ES-I3 (cell line): ENCODE measurements around the gene PDXP.
A peak's percentile ranks its signal among the peaks of the same experiment; 100 is the strongest.

Experiments
- H3K36me3 ChIP-seq: 2 replicates; pipeline ENCODE4 v1.6.1; 2013; ENCODE audit warnings: mild to moderate bottlenecking, low read length, control low read depth, moderate library complexity; ENCODE audit not compliant: insufficient read depth
- H3K4me1 ChIP-seq: 2 replicates; pipeline ENCODE4 v1.6.1; 2013; ENCODE audit warnings: mild to moderate bottlenecking, control low read depth, low read length; ENCODE audit not compliant: insufficient read depth
- H3K9ac ChIP-seq: 2 replicates; pipeline ENCODE4 v1.6.1; 2013; ENCODE audit warnings: low read depth, mild to moderate bottlenecking, low read length, moderate library complexity
- H3K9me3 ChIP-seq: 2 replicates; pipeline ENCODE4 v1.6.1; 2013; ENCODE audit warnings: mild to moderate bottlenecking, low read length, moderate library complexity; ENCODE audit not compliant: control insufficient read depth, insufficient read depth

The PDXP gene

DNA sequence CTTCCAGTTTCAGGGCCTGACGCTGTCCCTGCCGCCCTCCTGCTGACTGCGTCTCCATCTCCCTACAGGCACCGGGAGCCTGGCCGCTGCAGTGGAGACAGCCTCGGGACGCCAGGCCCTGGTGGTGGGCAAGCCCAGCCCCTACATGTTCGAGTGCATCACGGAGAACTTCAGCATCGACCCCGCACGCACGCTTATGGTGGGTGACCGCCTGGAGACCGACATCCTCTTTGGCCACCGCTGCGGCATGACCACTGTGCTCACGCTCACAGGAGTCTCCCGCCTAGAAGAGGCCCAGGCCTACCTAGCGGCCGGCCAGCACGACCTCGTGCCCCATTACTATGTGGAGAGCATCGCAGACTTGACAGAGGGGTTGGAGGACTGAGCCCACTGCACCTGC, 7.0 kb downstream of the PDXP start:
- peaks cover 4% of the 10 kb centered on the region; the same call in 1 of the 2 replicates for H3K4me1 ChIP-seq
- peaks cover 2% of the 10 kb centered on the region; the same call in 1 of the 2 replicates for H3K36me3 ChIP-seq
- H3K9me3 ChIP-seq = no peaks in the 10 kb centered on the region
- H3K9ac ChIP-seq = no peak overlapping the region

GRCh38 chr22:37669586-37669985, 11.1 kb downstream of the PDXP start:
- peaks cover 3% of the 10 kb centered on the region; the same call in 1 of the 2 replicates for H3K4me1 ChIP-seq
- no peaks in the 10 kb centered on the region for H3K9me3 ChIP-seq
- H3K36me3 ChIP-seq = peaks cover 2% of the 10 kb centered on the region; the same call in 1 of the 2 replicates
- H3K9ac ChIP-seq = no peak overlapping the region

- H3K36me3 ChIP-seq = no peaks in the 10 kb centered on the region
Observed at GRCh38 chr22:37672206-37672919, 13.8 kb downstream of the PDXP start.

GRCh38 chr22:37672920-37673455, 14.5 kb downstream of the PDXP start:
- Histone ChIP-seq H3K36me3 (no peaks in the 10 kb centered on the region), H3K9me3 (no peaks in the 10 kb centered on the region), H3K9ac (no peak overlapping the region), H3K4me1 (peaks cover 3% of the 10 kb centered on the region; the same call in 1 of the 2 replicates)

More at GRCh38 chr22:37672206-37672919, 13.8 kb downstream of the PDXP start:
- Histone ChIP-seq H3K9me3 (no peaks in the 10 kb centered on the region), H3K9ac (no peak overlapping the region), H3K4me1 (peaks cover 3% of the 10 kb centered on the region; the same call in 1 of the 2 replicates)

- no peaks in the 10 kb centered on the region for H3K9me3 ChIP-seq
- H3K9ac ChIP-seq = no peak overlapping the region
- H3K4me1 ChIP-seq = peaks cover 7% of the 10 kb centered on the region
- no peaks in the 10 kb centered on the region for H3K36me3 ChIP-seq
Observed at GRCh38 chr22:37674248-37674647, 15.7 kb downstream of the PDXP start.

GRCh38 chr22:37674951-37675929, 16.7 kb downstream of the PDXP start, which contains the start of gene LGALS1:
Gene LGALS1, plus strand, starts transcription at chr22:37675636. Its CDS starts 67 bp downstream, at chr22:37675703.
- H3K4me1 ChIP-seq = peaks cover 7% of the 10 kb centered on the region
- peak within 1 kb of the TSS; percentile 66 for H3K9ac ChIP-seq
- H3K36me3 ChIP-seq = no peaks in the 10 kb centered on the region
- no peaks in the 10 kb centered on the region for H3K9me3 ChIP-seq

GRCh38 chr22:37675930-37676735, 17.6 kb downstream of the PDXP start:
- H3K9me3 ChIP-seq = no peaks in the 10 kb centered on the region
- peak overlapping the region; percentile 66 for H3K9ac ChIP-seq
- H3K4me1 ChIP-seq = peaks cover 7% of the 10 kb centered on the region
- H3K36me3 ChIP-seq = no peaks in the 10 kb centered on the region

- no peaks in the 10 kb centered on the region for H3K36me3 ChIP-seq
- no peaks in the 10 kb centered on the region for H3K9me3 ChIP-seq
- peak overlapping the region; percentile 64 for H3K9ac ChIP-seq
- peaks cover 7% of the 10 kb centered on the region for H3K4me1 ChIP-seq
Observed at GRCh38 chr22:37676736-37677492, 18.4 kb downstream of the PDXP start.

- Histone ChIP-seq H3K36me3 (no peaks in the 10 kb centered on the region), H3K9ac (peak overlapping the region; percentile 41; the same call in 1 of the 2 replicates), H3K9me3 (no peaks in the 10 kb centered on the region), H3K4me1 (peaks cover 5% of the 10 kb centered on the region)
Observed at GRCh38 chr22:37677493-37677974, 19.0 kb downstream of the PDXP start.

- H3K36me3 ChIP-seq = no peaks in the 10 kb centered on the region
- no peak overlapping the region for H3K9ac ChIP-seq
- peaks cover 4% of the 10 kb centered on the region for H3K4me1 ChIP-seq
- no peaks in the 10 kb centered on the region for H3K9me3 ChIP-seq
Observed at GRCh38 chr22:37678372-37678771, 19.8 kb downstream of the PDXP start.

DNA sequence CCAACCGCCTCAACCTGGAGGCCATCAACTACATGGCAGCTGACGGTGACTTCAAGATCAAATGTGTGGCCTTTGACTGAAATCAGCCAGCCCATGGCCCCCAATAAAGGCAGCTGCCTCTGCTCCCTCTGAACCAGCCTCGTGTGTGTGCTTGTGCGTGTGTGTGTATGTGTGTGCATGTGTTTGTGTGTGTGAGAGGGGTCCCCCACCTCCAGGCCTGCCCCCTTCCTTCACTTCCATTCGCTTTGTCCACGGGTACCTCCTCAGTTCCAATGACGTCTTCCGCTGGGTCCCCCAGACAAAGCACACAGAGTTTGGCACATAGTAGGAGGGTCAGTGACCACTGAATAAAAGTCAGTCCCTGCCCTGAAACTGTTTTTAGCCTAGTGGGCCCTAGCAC, 21.1 kb downstream of the PDXP start:
- H3K4me1 ChIP-seq = peaks cover 4% of the 10 kb centered on the region
- H3K9me3 ChIP-seq = no peaks in the 10 kb centered on the region
- no peaks in the 10 kb centered on the region for H3K36me3 ChIP-seq
- no peak overlapping the region for H3K9ac ChIP-seq

DNA sequence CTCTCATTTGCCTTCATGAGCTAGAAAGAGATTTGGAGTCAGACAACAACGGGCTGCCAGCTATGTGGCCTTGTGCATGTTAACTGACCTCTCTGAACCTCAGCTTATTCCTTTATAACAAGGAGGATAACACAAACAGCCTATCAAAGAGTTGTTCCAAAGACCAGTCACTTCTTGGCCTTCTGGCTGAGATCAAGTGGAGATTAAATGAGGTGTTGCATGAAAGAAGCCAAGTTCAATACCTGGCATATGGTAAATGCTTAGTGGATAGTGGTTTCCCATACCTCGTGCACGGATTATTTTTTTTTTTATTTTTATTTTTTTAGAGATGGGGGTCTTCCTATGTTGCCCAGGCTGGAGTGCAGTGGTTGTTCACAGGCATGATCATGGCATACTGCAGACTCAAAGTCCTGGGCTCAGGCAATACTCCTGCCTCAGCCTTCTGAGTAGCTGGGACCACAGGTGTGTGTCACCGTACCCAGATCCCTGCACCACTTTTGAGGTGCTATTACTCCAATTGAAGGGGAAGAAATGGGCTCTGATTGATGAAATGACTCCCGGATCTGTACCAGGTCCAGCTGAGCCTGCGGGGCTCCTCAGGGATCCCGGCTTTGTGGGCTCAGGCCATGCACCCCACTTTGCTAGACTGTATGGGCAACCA, 21.8 kb downstream of the PDXP start:
- no peak overlapping the region for H3K9ac ChIP-seq
- no peaks in the 10 kb centered on the region for H3K36me3 ChIP-seq
- H3K9me3 ChIP-seq = no peaks in the 10 kb centered on the region
- peaks cover 4% of the 10 kb centered on the region for H3K4me1 ChIP-seq
